HG03571 (cell line): Measurements from ENCODE around the gene ALOXE3.

Source experiments
- ATAC-seq: cut with Tn5 transposase; IDR thresholded peaks from one replicate; pipeline ENCODE4 v1.9.1; 2021; ENCODE audit not compliant: unreplicated experiment

The ALOXE3 gene

GRCh38 chr17:8055851-8056231 is 62.5 kb downstream of the ALOXE3 start:
- no peak for ATAC-seq

- no peak for ATAC-seq
Observed at GRCh38 chr17:8053600-8053999, 64.7 kb downstream of the ALOXE3 start.

- ATAC-seq = no peak
Observed at GRCh38 chr17:8052256-8053252, 65.8 kb downstream of the ALOXE3 start.

GRCh38 chr17:8051831-8052230 is 66.5 kb downstream of the ALOXE3 start:
- no peak for ATAC-seq

GRCh38 chr17:8048736-8049135 is 69.6 kb downstream of the ALOXE3 start:
- ATAC-seq = no peak

GRCh38 chr17:8048236-8048635 is 70.1 kb downstream of the ALOXE3 start:
- no peak for ATAC-seq

GRCh38 chr17:8047769-8048110 is 70.6 kb downstream of the ALOXE3 start:
- ATAC-seq = no peak

GRCh38 chr17:8046929-8047768 is 71.2 kb downstream of the ALOXE3 start:
- ATAC-seq = no peak

- no peak for ATAC-seq
Observed at GRCh38 chr17:8046306-8046928, 71.9 kb downstream of the ALOXE3 start.
